RPMI8226 (cell line): ENCODE measurements around the gene TNRC6B.
"Not testable (repeated sequence)": the region's sequence is repeated elsewhere in the genome, so short reads cannot be mapped to it uniquely, and the experiment has no call there.

ENCODE experiments used
- DNase-seq: peaks from one replicate; pipeline ENCODE4 v3.0.0-alpha.2; 2015

The TNRC6B gene

GRCh38 chr22:40377931-40378330 lies 200.2 kb downstream of the TNRC6B start:
- no peak for DNase-seq

- not testable (repeated sequence) for DNase-seq
Measured at GRCh38 chr22:40378448-40378847, 200.7 kb downstream of the TNRC6B start.

- DNase-seq, result no peak
Measured at GRCh38 chr22:40381461-40381860, 203.7 kb downstream of the TNRC6B start.

GRCh38 chr22:40383905-40384304 lies 206.2 kb downstream of the TNRC6B start:
- DNase-seq, result no peak

- DNase-seq, result peak; percentile 63
Measured at GRCh38 chr22:40385036-40385782, 207.5 kb downstream of the TNRC6B start.
